Right cardiac atrium (tissue), 5 donors: ENCODE measurements around the gene METTL2B. TPM values are rescaled to one million over a fixed set of nuclear protein-coding genes. Genes with fewer than 3 reads are reported as not detected.

Source experiments
- ATAC-seq, 2 donors: fragments of 200-7000 bp; cut with Tn5 transposase; one replicate each; pipeline versions ENCODE4 v1.8.0 to v1.9.1; 2020; ENCODE audit warnings: moderate library complexity in 2 of 2, mild to moderate bottlenecking in 1 of 2
- DNase-seq, 3 donors: peaks; one replicate each; pipeline ENCODE4 v3.0.0-alpha.2; 2020
- H3K27ac ChIP-seq: one replicate; pipeline ENCODE4 v1.5.1; 2013; ENCODE audit warnings: mild to moderate bottlenecking, low read length, control low read depth, moderate library complexity
- H3K27me3 ChIP-seq: one replicate; pipeline ENCODE4 v1.6.1; 2013; ENCODE audit not compliant: control insufficient read depth, insufficient read depth
- H3K4me1 ChIP-seq: one replicate; pipeline ENCODE4 v1.6.1; 2013; ENCODE audit warnings: low read length; ENCODE audit not compliant: control insufficient read depth, insufficient read depth
- H3K4me3 ChIP-seq: one replicate; pipeline ENCODE4 v1.5.1; 2013; ENCODE audit warnings: low read length, control low read depth
- H3K9me3 ChIP-seq: one replicate; pipeline ENCODE4 v1.6.1; 2013; ENCODE audit warnings: low read length; ENCODE audit not compliant: control insufficient read depth
- WGBS: extraction: QIAGEN DNeasy Blood & Tissue Kit; methylation state at CpG from one replicate; pipeline ENCODE4 v1.1.7; 2013; 5-methylcytosine and 5-hydroxymethylcytosine counted together
- intact Hi-C, 4 donors: fragments of 100-400 bp; cut with DNase I; formaldehyde crosslinking; loops; one replicate each; pipeline versions ENCODE4 v1.11.0 to v1.14.0; 2022 to 2023
- polyA plus RNA-seq: library from polyadenylated mRNA; stranded (reverse); fragments of 200-250 nt; gene quantifications from one replicate; pipeline ENCODE4 v1.2.3, GENCODE V29; 2013
- total RNA-seq, 4 donors: library from RNA; stranded (reverse); fragmentation: NEBNext Ultra II Directional; extraction: Animal tissue kit (Norgen Biotek cat#: 25700); gene quantifications; one replicate each; pipeline ENCODE4 v1.2.1, GENCODE V29; 2021
- donor health status: healthy with polysubstance abuse.
- donor health status: DM: no; HTN: yes; CAD: no.
- donor health status: DM: no; HTN: no; CAD: no.
- donor health status: DM: no; HTN: yes; CAD: no; lungs with severe emphysema.
- donor health status: DM: yes; HTN: yes; CAD: no.

Gene METTL2B
- total and polyA plus RNA-seq, 5 donors, result 11.7 to 23.1 (median 20.4) TPM

DNA sequence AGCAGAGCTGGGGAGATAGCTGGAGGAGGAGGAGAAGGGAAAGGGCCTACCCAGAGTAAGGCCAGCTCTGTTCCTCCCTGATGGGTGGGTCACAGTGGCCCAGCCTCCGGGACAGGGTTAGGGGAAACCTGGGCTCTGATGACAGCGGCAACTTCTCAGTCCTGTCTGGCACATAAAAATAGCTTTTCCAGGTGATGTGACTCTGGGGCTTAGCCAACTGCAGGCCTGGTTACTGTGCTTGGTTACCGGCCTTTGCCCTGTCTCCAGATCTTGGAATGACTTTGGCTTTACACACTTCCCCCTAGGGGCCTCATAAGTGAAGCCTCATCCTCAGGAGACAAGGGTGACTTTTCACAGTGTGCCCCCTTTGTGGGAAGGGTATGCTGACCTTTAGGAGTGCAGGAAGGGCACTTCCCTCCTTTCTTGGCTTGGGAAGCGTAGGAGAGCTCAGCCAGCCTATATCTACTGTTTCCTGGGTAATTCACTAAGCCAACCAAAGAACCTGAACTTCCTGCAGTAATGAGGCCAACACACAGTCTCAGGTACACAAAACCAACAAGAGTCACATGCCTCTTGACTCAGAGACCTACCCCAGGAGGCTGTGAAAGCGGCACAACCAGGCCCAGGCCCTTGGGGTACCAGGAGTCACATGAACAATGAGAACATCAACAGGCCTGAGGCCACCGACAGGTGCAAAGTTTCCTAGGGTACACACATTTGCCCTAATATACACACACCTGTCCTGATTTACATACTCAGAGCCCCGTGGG lies 32.5 kb upstream of the METTL2B start:
- ATAC-seq (peak in 1 of 2 donors; percentile 11), DNase-seq (no peak)
- Histone ChIP-seq H3K27me3 (no peaks in the 10 kb centered on the region), H3K9me3 (no peaks in the 10 kb centered on the region), H3K4me3 (no peak overlapping the region), H3K27ac (no peak overlapping the region), H3K4me1 (no peaks in the 10 kb centered on the region)
- 78% methylated on average over 7 of the region's 7 CpGs for WGBS
- intact Hi-C loops, result no loop called here

DNA sequence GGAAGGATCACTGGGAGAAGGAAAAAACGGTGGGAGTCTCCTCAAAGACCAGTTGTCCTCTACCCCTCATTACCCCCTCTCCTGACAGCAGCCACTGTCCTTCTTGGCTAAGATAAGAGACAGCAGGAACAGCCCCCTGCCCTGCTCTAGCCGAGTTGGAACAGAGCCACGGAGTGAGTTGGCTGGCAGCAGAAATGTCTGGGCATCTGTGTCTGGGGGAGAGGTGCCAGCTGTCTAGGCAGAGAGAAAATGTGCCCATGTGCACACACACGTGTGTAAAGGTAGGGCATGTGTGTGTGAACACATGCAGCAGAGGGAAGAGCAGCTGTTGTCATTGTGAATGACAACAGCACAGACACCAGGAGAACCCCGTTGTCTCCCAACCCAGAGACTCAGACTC lies 30.2 kb upstream of the METTL2B start:
- Histone ChIP-seq H3K27me3 (no peaks in the 10 kb centered on the region), H3K9me3 (no peaks in the 10 kb centered on the region), H3K27ac (peak overlapping the region; percentile 26), H3K4me3 (no peak overlapping the region), H3K4me1 (no peaks in the 10 kb centered on the region)
- intact Hi-C loops, result no loop called here
- peak; percentile 53 to 57 for ATAC-seq
- DNase-seq, result peak in 1 of 3 donors; percentile 28
- WGBS, result 34% methylated on average over 5 of the region's 5 CpGs

DNA sequence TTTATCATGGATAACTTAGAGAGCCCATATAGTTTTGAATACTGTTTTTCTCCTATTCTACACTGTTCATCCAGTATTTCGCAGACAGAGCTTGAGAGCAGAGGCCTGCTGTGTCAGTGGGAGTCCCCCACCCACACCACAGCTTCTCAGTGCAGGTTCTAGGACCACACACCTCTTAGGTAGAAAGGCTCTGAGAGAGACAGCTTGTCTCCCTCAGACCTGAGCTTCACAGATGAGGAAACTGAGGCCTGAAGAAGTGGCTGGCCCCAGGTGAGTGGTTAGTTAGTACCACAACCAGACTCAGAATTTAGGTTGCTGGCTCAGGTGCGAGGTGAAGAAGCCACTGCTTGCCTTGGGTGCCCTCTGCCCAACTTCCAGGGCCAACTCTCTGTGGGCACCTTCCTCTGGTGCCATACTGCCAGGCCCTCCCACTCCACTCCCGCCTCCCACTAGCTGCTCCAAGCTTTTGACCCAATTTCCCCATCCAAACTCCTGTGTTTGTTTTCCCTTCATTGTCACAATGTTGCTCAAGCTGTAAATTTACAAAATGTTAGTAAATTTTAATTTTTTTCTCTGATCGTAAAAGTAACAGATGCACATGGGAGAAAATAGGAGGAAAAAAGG lies 28.5 kb upstream of the METTL2B start:
- Histone ChIP-seq H3K9me3 (no peaks in the 10 kb centered on the region), H3K4me3 (no peak overlapping the region), H3K4me1 (no peaks in the 10 kb centered on the region), H3K27me3 (no peaks in the 10 kb centered on the region), H3K27ac (no peak overlapping the region)
- ATAC-seq, result no peak
- intact Hi-C loops, result no loop called here
- WGBS, result 71% methylated on average over 4 of the region's 4 CpGs
- no peak for DNase-seq

DNA sequence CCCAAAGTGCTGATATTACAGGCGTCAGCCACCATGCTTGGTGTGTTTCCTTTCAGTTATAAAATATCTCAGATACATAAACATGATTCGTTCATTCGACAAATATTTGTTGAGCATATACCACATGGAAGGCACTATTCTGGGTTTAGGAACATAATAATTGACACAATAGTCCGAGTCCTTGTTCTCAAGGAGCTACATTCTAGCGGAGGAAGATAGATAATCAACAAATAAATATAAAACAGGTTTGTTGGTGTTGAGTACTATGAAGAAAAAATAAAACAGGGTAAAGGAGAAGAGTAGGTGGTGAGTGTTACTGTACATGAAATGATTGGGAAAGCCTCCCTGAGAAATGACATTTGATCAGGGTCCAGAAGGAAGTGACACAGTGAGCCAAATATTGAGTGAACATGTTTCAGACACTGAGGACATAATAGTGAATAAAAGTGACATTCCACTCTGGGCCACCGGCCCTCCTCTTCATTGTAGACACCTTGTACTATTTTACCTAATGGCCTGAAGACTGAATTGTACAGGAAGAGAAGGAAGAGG lies 27.7 kb upstream of the METTL2B start:
- no peak for DNase-seq
- 78% methylated on average over 6 of the region's 6 CpGs for WGBS
- Histone ChIP-seq H3K27me3 (no peaks in the 10 kb centered on the region), H3K4me1 (peaks cover 2% of the 10 kb centered on the region), H3K27ac (no peak overlapping the region), H3K9me3 (no peaks in the 10 kb centered on the region), H3K4me3 (no peak overlapping the region)
- intact Hi-C loops, result no loop called here
- no peak for ATAC-seq

DNA sequence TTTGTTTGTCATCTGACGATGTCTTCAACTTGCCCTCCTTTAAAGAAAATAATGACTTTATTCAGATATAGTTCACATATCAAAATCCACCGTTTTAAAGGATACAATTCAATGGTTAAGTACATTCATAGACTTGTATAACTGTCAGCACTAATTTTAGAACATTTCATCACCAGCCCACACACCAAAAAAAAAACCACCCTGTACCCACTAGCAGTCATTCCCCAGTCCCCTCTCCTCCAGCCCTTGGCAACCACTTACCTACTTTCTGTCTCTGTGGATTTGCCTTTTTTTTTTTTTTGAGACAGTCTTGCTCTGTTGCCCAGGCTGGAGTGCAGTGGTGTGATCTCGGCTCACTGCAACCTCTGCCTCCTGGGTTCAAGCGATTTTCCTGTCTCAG lies 26.1 kb upstream of the METTL2B start:
- 50% methylated on average over 4 of the region's 4 CpGs for WGBS
- ATAC-seq (no peak), DNase-seq (no peak)
- Histone ChIP-seq H3K4me3 (no peak overlapping the region), H3K4me1 (peaks cover 8% of the 10 kb centered on the region), H3K27ac (peak overlapping the region; percentile 24), H3K9me3 (no peaks in the 10 kb centered on the region), H3K27me3 (no peaks in the 10 kb centered on the region)
- intact Hi-C loops, result no loop called here

DNA sequence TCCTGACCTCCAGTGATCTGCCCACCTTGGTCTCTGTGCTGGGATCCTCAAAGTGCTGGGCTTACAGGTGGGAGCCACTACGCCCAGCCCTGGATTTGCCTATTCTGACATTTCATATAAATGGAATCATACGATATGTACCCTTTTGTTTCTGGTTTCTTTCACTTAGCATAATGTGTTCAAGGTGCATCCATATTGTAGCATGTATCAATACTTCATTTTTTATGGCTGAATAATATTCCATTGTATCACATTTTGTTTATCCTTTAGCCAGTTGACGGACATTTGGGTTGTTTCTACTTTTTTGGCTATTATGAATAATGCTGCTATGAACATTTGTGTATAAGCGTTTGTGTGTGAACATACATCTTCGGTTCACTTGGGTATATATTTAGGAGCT lies 25.6 kb upstream of the METTL2B start:
- 93% methylated on average over 5 of the region's 5 CpGs for WGBS
- no peak for ATAC-seq
- intact Hi-C loops, result no loop called here
- peaks cover 8% of the 10 kb centered on the region for H3K4me1 ChIP-seq
- DNase-seq, result no peak
- H3K27ac ChIP-seq, result peak overlapping the region; percentile 24
- H3K27me3 ChIP-seq, result no peaks in the 10 kb centered on the region
- no peaks in the 10 kb centered on the region for H3K9me3 ChIP-seq
- H3K4me3 ChIP-seq, result no peak overlapping the region

DNA sequence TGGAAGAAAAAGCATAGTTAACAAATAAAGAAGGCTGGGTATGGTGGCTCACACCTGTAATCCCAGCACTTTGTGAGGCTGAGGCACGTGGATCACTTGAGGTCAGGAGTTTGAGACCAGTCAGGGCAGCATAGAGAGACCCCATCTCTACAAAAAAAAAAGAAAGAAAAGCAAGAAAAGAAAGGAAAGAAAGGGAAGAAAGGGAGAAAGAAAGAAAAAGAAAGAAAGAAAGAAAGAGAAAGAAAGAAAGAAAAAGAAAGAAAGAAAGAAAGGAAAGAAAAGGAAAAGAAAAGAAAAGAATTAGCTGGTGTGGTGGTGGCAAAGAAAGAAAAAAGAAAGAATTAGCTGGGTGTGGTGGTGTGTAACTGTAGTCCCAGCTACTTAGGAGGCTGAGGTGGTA lies 24.0 kb upstream of the METTL2B start:
- DNase-seq, result no peak
- no peaks in the 10 kb centered on the region for H3K27me3 ChIP-seq
- ATAC-seq, result no peak
- H3K4me3 ChIP-seq, result no peak overlapping the region
- intact Hi-C loops, result no loop called here
- H3K4me1 ChIP-seq, result peaks cover 10% of the 10 kb centered on the region
- no peaks in the 10 kb centered on the region for H3K9me3 ChIP-seq
- WGBS, result 80% methylated on average over 1 of the region's 1 CpG
- H3K27ac ChIP-seq, result no peak overlapping the region

DNA sequence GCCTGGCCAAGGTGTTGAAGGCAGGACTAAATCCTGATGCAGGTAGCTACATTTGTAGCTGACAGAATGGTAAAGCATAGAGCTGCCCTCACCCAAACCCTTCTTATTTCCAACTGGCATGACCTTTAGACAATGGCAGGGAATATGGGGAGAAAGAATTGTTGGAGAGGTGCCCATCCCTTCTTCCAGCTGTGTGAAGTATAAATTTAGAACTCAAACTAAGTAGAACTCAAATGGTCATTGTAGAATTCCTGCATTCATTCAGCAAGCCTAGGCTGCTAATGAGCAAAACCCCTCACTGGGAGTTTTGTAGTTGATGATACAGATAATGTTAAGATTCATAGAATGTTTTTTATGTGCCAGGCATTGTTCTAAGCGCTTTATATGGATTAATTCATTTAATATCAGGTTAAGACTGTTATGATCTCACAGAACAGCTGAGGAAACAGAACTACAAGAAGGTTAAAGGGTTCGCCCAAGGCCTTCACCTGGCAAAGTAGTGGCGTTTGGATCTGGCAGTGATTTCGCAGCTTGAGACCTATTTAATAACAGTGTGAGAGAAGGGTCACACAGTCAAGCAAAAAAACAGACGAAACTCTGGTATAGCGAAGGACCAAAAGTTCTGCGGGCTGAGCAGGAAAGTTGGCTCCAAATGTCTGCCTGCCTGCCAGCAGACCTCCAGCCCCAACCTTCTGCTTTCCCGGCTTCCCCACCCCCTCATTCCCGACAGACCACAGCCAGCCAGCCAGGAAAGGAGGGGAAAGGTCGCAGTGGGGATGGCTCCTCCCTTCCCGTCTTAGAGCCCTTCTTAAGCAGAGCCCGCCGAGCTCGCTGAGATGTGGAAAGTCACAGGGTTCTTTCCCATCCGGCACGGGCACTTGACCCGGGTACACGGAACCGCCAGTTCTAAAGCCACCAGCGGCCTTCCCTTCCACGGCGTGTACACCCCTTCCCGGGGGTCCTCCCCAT lies 22.4 kb upstream of the METTL2B start:
- 16% methylated on average over 23 of the region's 23 CpGs for WGBS
- ATAC-seq, result peak; percentile 92 to 93
- intact Hi-C loops, result no loop called here
- H3K27ac ChIP-seq, result peak overlapping the region; percentile 99
- peak overlapping the region; percentile 4 for H3K4me3 ChIP-seq
- no peaks in the 10 kb centered on the region for H3K9me3 ChIP-seq
- H3K4me1 ChIP-seq, result peaks cover 10% of the 10 kb centered on the region
- DNase-seq, result peak; percentile 95 to 96 (median 95)
- H3K27me3 ChIP-seq, result no peaks in the 10 kb centered on the region

DNA sequence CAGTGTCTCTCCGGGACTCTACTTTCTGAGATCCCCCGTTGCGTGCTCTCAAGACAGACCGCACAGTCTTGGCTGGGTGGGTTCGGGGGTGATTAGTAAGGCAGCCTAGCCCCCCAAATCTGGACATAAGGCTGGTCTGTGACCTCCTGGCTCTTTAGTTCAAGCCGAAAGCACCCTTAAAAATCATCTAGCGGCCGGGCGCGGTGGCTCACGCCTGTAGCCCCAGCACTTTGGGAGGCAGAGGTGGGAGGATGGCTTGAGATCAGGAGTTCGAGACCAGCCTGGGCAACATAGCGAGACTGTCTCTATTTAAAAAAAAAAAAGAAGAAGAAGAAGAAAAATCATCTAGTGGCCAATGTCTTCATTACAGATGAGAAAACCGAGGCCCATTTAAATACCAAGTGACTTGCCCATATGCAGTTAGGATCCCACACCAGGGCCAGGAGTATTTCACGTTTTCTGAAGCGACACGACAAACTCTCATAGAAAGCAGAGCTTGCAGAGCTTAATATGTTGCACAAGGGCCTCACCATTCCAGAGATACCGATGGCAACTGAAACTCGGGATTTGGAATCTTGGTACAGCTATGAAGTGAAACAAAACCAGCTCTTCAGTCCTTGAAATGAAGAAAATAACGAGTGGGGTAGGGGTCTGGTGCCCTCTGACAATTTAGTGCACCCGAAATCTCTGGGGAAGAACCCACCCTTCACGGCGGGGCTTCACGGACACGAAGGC lies 21.6 kb upstream of the METTL2B start:
- Histone ChIP-seq H3K27ac (peak overlapping the region; percentile 99), H3K4me3 (peak overlapping the region; percentile 91), H3K4me1 (peaks cover 10% of the 10 kb centered on the region), H3K27me3 (no peaks in the 10 kb centered on the region), H3K9me3 (no peaks in the 10 kb centered on the region)
- peak in 1 of 3 donors; percentile 45 for DNase-seq
- 41% methylated on average over 25 of the region's 25 CpGs for WGBS
- ATAC-seq, result peak in 1 of 2 donors; percentile 0
- intact Hi-C loops, result no loop called here

DNA sequence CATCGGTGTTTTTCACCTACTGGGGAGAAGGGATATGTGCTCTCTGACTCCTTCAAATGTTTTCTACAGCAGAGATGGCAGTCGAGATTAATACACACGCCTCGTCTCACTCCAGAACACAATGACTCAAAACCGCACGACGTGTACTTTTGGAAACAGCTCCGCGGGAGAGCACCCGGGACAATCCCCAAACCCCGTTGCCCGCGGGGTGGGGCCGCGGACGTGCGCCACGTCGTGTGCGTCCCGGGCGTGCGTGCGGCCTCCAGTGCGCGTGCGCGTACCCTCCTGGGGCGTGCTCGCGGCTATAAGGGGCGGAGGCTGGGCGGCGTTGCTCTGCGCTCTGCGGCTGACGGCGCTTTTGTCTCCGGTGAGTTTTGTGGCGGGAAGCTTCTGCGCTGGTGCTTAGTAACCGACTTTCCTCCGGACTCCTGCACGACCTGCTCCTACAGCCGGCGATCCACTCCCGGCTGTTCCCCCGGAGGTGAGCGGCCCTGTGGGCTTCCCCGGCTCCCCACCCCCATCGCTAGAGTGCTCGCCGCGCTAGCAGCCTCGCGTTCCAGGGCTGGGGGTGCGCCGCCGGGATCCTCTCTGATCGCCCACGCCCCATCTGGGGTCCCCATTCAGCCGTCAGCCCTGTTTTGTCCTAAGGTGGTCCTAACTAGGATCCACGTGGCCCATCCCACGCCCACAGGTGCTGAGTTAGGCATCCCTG lies 20.8 kb upstream of the METTL2B start, which contains the start of gene HILPDA:
Gene HILPDA, plus strand, starts transcription at position 336 of the 712 bp plus-strand sequence. CDS start 1,391 bp downstream, outside the sequence.
- WGBS, result under 1% methylated on average over 64 of the region's 64 CpGs
- DNase-seq, result peak; percentile 96 to 98 (median 98)
- ATAC-seq, result peak; percentile 95 to 96
- Histone ChIP-seq H3K4me3 (peak within 1 kb of the TSS; percentile 91), H3K27ac (peak within 1 kb of the TSS; percentile 99), H3K9me3 (no peaks in the 10 kb centered on the region), H3K4me1 (peaks cover 10% of the 10 kb centered on the region), H3K27me3 (no peaks in the 10 kb centered on the region)
- intact Hi-C loops, result no loop called here
